GM18909 (cell line): ENCODE data around the gene BCR.

Experiments used
- ATAC-seq: cut with Tn5 transposase; IDR thresholded peaks from one replicate; pipeline ENCODE4 v1.9.1; 2021; ENCODE audit warnings: mild to moderate bottlenecking; ENCODE audit not compliant: unreplicated experiment, poor library complexity

Gene BCR

GRCh38 chr22:23256986-23257888 lies 76.9 kb downstream of the BCR start:
- ATAC-seq, result no peak

- ATAC-seq, result no peak
Measured at GRCh38 chr22:23257889-23258825, 77.8 kb downstream of the BCR start.

- no peak for ATAC-seq
Measured at GRCh38 chr22:23258826-23259170, 78.5 kb downstream of the BCR start.

GRCh38 chr22:23259916-23260644 lies 79.8 kb downstream of the BCR start:
- no peak for ATAC-seq

- no peak for ATAC-seq
Measured at GRCh38 chr22:23260645-23261581, 80.6 kb downstream of the BCR start.

- ATAC-seq, result no peak
Measured at GRCh38 chr22:23261900-23262450, 81.7 kb downstream of the BCR start.

GRCh38 chr22:23262518-23263332 lies 82.4 kb downstream of the BCR start:
- no peak for ATAC-seq

- no peak for ATAC-seq
Measured at GRCh38 chr22:23263651-23264555, 83.6 kb downstream of the BCR start.

- ATAC-seq, result no peak
Measured at GRCh38 chr22:23264610-23265367, 84.5 kb downstream of the BCR start.

- ATAC-seq, result no peak
Measured at GRCh38 chr22:23265368-23265700, 85.0 kb downstream of the BCR start.

- ATAC-seq, result no peak
Measured at GRCh38 chr22:23266780-23267179, 86.5 kb downstream of the BCR start.

- no peak for ATAC-seq
Measured at GRCh38 chr22:23267226-23268043, 87.1 kb downstream of the BCR start.

- no peak for ATAC-seq
Measured at GRCh38 chr22:23268139-23268712, 87.9 kb downstream of the BCR start.

GRCh38 chr22:23268877-23269276 lies 88.6 kb downstream of the BCR start:
- ATAC-seq, result no peak

- no peak for ATAC-seq
Measured at GRCh38 chr22:23269441-23270211, 89.3 kb downstream of the BCR start.
